Tibial nerve (tissue), 4 donors: ENCODE data around the gene OSBPL9. TPM values are rescaled to one million over a fixed set of nuclear protein-coding genes. Genes with fewer than 3 reads are reported as not detected.
A peak's percentile ranks its signal among the peaks of the same experiment; 100 is the strongest.

Source experiments
- DNase-seq, 2 donors: peaks; one replicate each; pipeline ENCODE4 v3.0.0-alpha.2; 2019; ENCODE audit warnings: low spot score in 2 of 2
- H3K27ac ChIP-seq, 4 donors: fragments of 200-600 bp; sonication (generic) in 3 of 4; one replicate each; pipeline ENCODE4 v1.5.1; 2017 to 2019; ENCODE audit warnings: mild to moderate bottlenecking in 1 of 4
- H3K27me3 ChIP-seq, 2 donors: fragments of 200-600 bp; sonication (generic) in 1 of 2; one replicate each; pipeline versions ENCODE4 v1.5.1 to v1.6.0; 2017 to 2019
- H3K36me3 ChIP-seq, 3 donors: fragments of 200-600 bp; sonication (generic); one replicate each; pipeline ENCODE4 v1.5.1; 2018 to 2019
- H3K4me1 ChIP-seq, 4 donors: fragments of 200-600 bp; sonication (generic) in 3 of 4; one replicate each; pipeline ENCODE4 v1.5.1; 2017 to 2019
- H3K4me3 ChIP-seq, 4 donors: fragments of 200-600 bp; sonication (generic) in 3 of 4; one replicate each; pipeline ENCODE4 v1.5.1; 2017 to 2019; ENCODE audit warnings: mild to moderate bottlenecking in 1 of 4, moderate library complexity in 1 of 4
- H3K9me3 ChIP-seq, 4 donors: fragments of 200-600 bp; sonication (generic) in 3 of 4; one replicate each; pipeline ENCODE4 v1.5.1; 2017 to 2019
- EP300 ChIP-seq, 2 donors: sonication (generic); formaldehyde crosslinking; IDR thresholded peaks; one replicate each; pipeline ENCODE4 v1.6.1; 2017; ENCODE audit warnings: antibody characterized with exemption in 2 of 2, mild to moderate bottlenecking in 1 of 2
- POLR2A ChIP-seq, 2 donors: fragments of 450-650 bp; IDR thresholded peaks; one replicate each; pipeline ENCODE4 v1.6.1; 2017; ENCODE audit warnings: antibody characterized with exemption in 2 of 2, mild to moderate bottlenecking in 2 of 2, moderate library complexity in 2 of 2
- WGBS, 2 donors: methylation state at CpG; one replicate each; pipeline ENCODE4 v1.1.5; 2018; 5-methylcytosine and 5-hydroxymethylcytosine counted together
- total RNA-seq, 4 donors: library from RNA; depleted of rRNA; stranded (reverse); fragments of >200 nt; gene quantifications; one replicate each; pipeline ENCODE4 v1.1.0, GENCODE V29; 2016
- TF ChIP-seq, protein P1 (sequence below), 5 experiments: fragments of 200-600 bp in 3 of 5; fragments of 450-650 bp in 2 of 5; sonication (generic) in 3 of 5; IDR thresholded peaks; one replicate each; pipeline ENCODE4 v1.5.1; 2016 to 2019; ENCODE audit warnings: antibody characterized with exemption in 5 of 5, mild to moderate bottlenecking in 3 of 5, moderate library complexity in 2 of 5

OSBPL9 gene
- total RNA-seq, 4 donors from 2014 or later: 86.1 to 132 (median 96.9) TPM

DNA sequence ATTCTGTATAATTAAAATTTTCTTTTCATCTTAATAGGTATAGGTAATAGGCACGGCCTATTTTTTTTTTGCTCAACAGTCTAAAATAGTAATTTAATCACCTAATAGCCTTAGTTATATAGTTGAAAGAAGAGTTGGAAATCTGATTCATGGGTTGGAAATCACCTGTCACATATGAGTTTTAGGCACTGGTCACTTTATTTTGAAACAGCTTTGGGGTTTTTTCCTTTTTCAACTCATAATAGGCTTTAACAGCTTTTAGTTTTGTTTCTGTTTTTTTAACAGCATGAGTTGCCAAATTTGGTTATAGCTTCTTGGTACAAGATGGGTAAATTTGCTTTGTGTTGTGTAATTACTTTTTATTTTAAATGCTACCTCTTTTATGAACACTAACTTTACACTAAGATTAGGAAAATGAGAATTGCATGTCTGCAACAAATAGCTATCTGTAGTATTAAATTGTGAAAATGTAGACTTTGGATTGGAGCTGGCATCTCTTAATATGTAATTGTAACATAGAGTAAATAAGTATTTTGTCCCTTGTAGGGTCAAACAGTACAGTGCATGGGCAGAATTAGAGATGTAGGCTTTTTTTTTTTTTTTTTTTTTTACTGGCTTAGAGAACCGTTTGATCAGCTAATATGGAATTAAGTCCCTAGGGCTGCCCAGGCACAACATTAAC lies 109.8 kb downstream of the OSBPL9 start:
- Histone ChIP-seq H3K9me3 (no peaks in the 10 kb centered on the region), H3K27me3 (no peaks in the 10 kb centered on the region), H3K4me1 (peaks cover 0 to 56% (median 8%) of the 10 kb centered on the region in 4 donors), H3K4me3 (no peak overlapping the region), H3K27ac (no peak overlapping the region), H3K36me3 (no peaks in the 10 kb centered on the region)
- 63 to 65% methylated on average over 2 of the region's 2 CpGs for WGBS, 2 donors
- TF ChIP-seq POLR2A (IDR thresholded peaks at IDR 0.05): no peak
- no peak for TF ChIP-seq EP300 (IDR thresholded peaks at IDR 0.05)
- TF ChIP-seq, protein P1, sequence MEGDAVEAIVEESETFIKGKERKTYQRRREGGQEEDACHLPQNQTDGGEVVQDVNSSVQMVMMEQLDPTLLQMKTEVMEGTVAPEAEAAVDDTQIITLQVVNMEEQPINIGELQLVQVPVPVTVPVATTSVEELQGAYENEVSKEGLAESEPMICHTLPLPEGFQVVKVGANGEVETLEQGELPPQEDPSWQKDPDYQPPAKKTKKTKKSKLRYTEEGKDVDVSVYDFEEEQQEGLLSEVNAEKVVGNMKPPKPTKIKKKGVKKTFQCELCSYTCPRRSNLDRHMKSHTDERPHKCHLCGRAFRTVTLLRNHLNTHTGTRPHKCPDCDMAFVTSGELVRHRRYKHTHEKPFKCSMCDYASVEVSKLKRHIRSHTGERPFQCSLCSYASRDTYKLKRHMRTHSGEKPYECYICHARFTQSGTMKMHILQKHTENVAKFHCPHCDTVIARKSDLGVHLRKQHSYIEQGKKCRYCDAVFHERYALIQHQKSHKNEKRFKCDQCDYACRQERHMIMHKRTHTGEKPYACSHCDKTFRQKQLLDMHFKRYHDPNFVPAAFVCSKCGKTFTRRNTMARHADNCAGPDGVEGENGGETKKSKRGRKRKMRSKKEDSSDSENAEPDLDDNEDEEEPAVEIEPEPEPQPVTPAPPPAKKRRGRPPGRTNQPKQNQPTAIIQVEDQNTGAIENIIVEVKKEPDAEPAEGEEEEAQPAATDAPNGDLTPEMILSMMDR (IDR thresholded peaks at IDR 0.05): no peak
- no peak for DNase-seq

DNA sequence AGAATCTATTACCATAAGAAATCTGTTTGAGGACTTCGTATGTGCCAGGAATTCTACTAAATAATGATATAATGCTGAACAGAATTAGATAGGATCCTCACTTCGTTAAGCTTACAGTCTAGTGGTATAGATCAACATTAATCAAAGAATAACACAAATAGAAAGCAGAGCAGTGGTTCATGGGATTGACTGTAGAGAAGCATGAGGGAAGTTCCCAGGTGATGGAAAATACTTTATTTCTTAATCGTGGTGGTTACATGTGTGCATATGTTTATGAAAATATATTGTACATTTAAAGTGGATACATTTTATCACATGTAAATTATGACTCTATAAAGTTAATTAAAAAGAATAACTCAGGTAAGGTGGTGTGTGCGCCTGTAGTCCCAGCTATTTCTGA lies 110.5 kb downstream of the OSBPL9 start:
- H3K36me3 ChIP-seq: no peaks in the 10 kb centered on the region
- H3K4me3 ChIP-seq: no peak overlapping the region
- H3K9me3 ChIP-seq: no peaks in the 10 kb centered on the region
- peaks cover 0 to 62% (median 8%) of the 10 kb centered on the region in 4 donors for H3K4me1 ChIP-seq
- WGBS, 2 donors: 88% methylated on average over 4 of the region's 4 CpGs
- H3K27me3 ChIP-seq: no peaks in the 10 kb centered on the region
- no peak overlapping the region for H3K27ac ChIP-seq
- no peak for DNase-seq
- TF ChIP-seq, protein P1 (IDR thresholded peaks at IDR 0.05): no peak
- TF ChIP-seq POLR2A (IDR thresholded peaks at IDR 0.05) (no peak), EP300 (IDR thresholded peaks at IDR 0.05) (no peak)

DNA sequence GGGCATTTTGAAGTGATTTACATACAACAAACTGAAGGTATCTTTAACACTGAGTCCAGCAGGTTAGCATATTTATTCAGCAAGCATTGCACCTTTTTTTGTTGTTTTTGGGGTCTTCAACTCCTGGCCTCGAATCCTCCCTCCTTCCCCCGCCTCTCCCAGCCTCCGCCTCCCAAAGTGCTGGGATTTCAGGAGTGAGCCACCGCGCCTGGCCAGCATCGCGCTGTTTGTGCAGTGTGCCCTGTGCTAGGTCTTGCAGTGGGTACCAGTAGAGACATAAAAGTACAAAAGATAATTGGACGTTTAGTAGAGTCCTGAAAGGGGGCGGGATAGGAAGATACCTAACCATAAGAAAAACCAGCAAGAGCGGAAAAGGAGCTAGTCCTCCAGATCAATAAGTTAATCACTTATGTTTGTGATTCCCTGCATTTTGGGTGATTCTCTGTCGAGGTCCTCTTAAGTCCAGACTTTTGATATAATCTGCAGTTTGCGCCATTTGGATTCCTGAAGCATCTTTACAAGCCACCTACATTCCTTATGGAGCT lies 111.8 kb downstream of the OSBPL9 start:
- peak overlapping the region in 1 of 4 donors; percentile 75 for H3K27ac ChIP-seq
- peaks cover 0 to 74% (median 16%) of the 10 kb centered on the region in 4 donors for H3K4me1 ChIP-seq
- TF ChIP-seq EP300 (IDR thresholded peaks at IDR 0.05): no peak
- DNase-seq: no peak
- H3K36me3 ChIP-seq: no peaks in the 10 kb centered on the region
- H3K4me3 ChIP-seq: peak overlapping the region; percentile 43 to 71 (median 54)
- whole genome bisulfite sequencing, 2 donors: 69 to 73% methylated on average over 12 of the region's 12 CpGs
- no peaks in the 10 kb centered on the region for H3K27me3 ChIP-seq
- no peaks in the 10 kb centered on the region for H3K9me3 ChIP-seq

DNA sequence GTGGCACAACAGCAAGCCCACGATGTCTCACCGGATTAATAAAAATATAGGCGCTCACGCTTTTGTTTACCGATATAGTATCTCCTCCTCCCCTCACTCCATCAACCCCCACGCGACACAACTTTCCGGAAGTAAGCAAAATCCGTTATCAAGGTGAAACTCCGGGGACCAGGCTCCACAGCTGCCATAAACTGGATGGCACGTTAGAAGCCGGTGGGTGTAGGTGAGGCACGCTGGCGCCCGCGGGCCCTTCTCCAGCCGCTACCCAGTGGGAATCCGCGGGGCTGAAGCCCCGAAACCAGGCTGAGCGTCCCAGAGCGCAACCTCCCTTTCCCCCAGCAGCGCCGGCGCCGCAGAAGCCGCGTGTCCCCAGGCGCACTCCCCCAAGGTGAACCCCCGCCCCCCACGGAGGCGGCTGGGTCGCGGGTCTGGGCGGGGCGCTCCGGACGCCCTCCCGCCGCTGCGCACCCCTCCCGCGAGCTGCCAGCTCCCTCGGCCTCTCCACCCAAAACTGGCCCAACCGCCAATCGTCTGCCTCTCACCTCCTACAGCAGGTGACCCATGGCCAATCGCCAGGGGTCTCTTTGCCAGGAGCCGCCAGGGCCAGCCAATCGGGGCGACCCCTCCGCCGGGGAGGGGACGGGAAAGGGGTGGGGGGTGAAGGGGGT lies 112.4 kb downstream of the OSBPL9 start:
- Histone ChIP-seq H3K4me1 (peaks cover 0 to 80% (median 20%) of the 10 kb centered on the region in 4 donors), H3K4me3 (peak overlapping the region; percentile 43 to 71 (median 54)), H3K9me3 (no peaks in the 10 kb centered on the region), H3K27me3 (no peaks in the 10 kb centered on the region), H3K36me3 (no peaks in the 10 kb centered on the region), H3K27ac (peak overlapping the region; percentile 49 to 79 (median 65))
- peak; percentile 43 to 53 for DNase-seq
- 6% methylated on average over 33 to 45 of the region's 53 CpGs for WGBS, 2 donors
- TF ChIP-seq EP300 (IDR thresholded peaks at IDR 0.05) (no peak), POLR2A (IDR thresholded peaks at IDR 0.05) (no peak)
- TF ChIP-seq, protein P1 (IDR thresholded peaks at IDR 0.05): no peak

DNA sequence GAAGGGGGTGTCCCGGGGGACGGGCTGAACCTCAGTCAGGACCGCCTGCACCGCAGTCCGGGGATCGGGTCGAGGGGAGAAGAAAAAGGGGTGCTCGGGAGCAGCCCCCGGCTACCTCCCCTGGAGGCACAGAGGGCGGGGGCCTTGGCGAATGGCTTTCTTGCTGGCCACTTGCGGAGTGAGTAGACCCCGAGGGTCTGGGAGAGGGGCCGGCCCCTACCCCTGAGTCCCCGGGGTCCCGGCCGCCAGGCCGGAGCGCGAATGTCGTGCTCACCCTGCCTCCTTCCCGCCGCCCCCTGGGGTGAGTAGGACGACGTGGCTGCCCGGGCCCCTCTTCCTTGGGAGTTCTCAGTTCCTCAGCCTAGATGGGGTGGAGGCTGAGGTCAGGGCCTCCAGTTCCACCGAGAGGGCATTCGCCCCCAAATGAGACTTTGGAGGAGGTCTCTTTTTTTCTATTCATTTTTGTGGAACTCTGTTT lies 113.0 kb downstream of the OSBPL9 start:
- Histone ChIP-seq H3K4me3 (peak overlapping the region; percentile 43 to 71 (median 54)), H3K9me3 (no peaks in the 10 kb centered on the region), H3K36me3 (no peaks in the 10 kb centered on the region), H3K4me1 (peaks cover 0 to 86% (median 23%) of the 10 kb centered on the region in 4 donors), H3K27ac (peak overlapping the region; percentile 49 to 79 (median 65)), H3K27me3 (no peaks in the 10 kb centered on the region)
- WGBS, 2 donors: 10 to 12% methylated on average over 25 to 26 of the region's 28 CpGs
- no peak for DNase-seq
- TF ChIP-seq, protein P1 (IDR thresholded peaks at IDR 0.05): no peak
- TF ChIP-seq EP300 (IDR thresholded peaks at IDR 0.05): peak in 1 of 2 donors; percentile 1
